Measurements from ENCODE around the gene GPR55.

Gene GPR55

DNA sequence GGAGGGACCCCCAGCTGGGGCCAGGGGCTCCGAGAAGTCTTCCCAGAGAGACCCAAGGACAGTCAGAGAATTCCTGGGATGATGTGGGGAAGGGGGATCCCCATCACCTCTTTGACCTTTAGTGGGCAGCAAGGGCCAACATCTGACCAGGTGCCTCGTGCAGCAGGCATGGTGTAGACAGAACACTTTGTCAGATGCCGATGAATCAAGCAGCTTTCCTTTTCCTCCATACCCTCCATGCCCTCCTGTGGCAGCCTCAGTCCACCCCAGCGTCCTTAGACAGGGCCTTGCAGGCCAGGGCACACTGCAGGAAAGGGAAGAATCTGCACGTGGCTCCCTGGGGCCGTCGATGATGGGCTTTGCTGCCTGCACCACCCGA lies 26.3 kb downstream of the GPR55 start:
- DNase-seq: no peak

DNA sequence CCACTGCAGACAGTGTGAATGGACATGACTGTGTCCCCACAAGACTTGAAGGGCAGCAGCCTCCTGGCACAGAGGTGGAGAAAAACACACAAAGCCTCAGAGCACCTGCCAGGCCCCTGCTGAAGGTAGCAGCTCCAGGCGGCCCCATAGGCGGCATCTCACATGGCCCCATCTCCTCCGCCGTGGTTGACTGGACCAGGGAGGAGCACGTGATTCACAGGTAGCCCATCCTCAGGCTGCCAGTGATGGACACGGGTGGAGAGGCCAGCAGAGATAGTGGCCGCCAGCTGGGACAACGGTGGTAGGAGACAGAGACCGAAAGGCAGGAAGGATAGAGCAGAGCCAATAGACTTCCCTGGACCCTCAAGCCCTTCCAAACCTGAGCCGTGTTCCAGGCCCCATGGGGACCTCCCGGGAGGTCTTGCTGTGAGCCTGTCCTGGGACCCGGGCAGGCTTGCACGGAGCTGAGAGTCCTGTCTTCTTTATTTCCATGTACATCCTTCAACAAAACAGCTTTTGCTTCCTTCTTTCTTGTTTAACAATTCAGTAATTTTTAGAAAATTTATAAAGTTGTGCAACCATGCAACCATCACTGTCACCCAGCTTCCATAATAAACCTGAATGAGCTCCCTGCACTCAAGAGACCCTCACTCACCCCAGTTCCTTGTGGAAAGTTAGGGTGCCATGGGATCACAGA lies 26.9 kb downstream of the GPR55 start:
- DNase-seq: no peak

DNA sequence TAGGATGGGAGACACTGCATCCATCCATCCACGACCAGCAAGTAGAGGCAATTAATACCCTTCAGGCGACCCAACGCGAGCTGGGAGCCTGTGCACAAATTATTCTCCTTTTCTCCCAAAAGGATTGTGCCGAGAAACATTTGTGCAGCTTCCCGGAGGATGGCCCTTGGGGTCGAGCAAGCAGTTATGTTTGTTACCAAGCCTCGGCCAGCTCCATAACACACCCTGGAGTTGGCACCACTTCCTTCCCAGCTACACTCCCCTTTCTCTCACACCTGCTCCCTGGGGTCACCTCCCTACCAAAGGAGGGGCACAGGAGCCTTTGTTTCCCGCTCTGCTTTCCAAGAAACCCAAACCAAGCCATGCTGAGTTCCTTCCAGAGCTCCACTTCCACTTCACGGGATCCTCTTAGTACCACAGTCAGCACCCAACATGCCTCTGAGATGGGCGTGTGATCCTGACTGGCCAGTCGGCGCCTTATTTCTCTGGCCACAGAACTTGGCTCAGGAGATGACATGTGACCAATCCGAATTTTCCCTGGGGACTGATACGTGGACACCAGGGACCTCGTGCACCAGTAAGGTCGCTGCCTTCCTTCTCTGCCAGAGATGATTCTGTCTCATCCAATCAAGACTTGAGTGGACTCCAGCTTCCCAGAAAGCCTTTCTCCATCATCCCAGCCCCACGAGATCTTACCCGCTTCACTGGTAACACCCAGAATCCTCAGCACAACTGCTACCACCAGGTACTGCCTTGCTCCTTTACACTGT lies 28.5 kb downstream of the GPR55 start:
- no peak for DNase-seq

DNA sequence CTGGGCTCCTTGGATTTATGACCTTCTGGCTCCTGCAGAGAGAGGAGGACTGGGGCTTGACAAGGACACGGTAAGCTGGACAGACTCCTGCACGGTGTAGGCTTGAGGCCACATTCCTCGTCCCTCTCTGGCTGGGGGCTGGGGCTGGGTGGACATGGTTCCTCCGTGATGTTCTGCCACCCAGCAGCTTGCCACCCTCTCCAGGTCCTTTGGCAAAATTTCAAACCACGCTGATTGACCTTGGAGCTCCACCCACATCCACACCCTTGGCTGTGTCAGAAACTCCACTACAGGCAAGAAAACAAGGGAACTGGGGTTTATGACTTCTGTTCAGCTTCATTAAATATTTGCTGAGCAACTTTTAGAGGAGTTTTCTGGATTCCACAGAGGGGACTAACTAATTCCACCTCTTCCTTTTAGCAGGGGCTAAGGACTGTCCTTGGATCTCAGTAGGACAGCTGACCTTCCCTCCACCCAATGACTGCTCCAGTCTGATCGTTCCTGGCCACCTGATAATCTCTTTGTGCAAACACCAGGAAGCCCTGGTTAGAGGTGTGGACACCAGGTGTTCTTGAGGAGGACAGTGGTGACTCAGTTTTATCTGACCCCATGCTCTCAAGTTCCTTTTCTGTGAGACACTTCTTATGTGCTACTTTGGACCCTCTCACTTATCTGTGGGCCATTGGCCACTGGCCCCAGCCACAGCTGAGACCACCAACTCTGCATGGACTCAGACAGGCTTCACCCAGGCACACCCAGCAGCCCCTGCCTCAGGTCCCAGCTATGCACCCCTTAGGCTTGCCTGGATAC lies 29.3 kb downstream of the GPR55 start:
- no peak for DNase-seq

- no peak for DNase-seq
Measured at GRCh38 chr2:230893841-230894781, 30.9 kb downstream of the GPR55 start.

- DNase-seq: no peak
Measured at GRCh38 chr2:230893338-230893737, 31.7 kb downstream of the GPR55 start.

DNA sequence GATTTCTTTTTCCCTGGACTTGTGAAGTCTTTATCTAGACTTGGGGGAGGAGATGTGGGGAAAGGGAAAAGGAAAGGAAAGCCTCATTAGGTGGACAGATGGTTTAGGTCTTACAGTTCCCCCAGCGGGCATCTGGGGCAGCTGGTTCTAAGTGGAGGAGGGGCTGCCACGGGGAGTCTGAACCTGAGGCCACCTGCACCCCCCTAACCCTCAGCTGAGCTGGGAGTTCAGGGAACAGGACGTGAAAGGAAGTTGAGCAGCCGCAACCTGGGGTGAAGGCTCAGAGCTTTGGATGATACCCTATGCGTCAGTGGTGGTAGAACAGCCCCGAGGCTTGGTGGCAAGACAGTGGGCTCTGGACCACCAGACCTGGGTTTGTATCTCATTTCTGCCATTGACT lies 33.5 kb downstream of the GPR55 start:
- no peak for DNase-seq

DNA sequence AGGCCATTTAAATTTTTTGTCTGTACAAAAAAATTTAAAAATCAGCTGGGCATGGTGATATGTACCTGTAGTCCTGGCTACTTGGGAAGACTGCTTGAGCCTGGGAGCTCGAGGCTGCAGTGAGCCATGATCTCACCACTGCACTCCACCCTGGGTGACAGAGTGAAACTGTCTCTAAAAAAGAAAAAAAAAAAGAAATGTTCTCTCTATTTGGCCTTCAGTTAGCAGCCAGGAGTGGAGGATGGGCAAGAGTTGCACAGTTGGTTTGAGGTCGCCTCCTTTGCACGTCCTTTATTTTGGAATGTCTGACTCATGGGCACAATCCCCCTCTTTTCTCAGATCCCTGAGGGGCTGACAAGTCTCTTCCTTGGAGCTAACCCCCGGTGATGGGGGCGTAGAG lies 34.0 kb downstream of the GPR55 start:
- no peak for DNase-seq

DNA sequence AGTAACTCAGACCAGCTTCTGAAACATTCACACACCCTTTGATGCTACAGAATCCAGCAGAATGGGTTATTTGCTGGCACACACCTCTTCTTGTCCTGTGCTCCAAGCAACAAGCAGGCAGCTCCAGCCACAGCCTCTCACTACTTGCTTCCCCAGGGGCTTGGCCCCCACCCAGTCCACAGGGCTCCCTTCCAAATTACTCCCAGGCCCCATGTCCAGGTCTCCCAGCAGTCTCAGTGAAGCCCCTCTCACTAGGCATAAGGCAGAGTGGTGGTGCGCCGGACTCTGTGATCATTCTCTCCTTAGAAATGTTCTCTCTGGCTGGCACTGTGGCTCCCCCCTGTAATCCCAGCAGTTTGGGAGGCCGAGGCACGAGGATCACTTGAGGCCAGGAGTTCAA lies 34.4 kb downstream of the GPR55 start:
- no peak for DNase-seq

- no peak for DNase-seq
Measured at GRCh38 chr2:230889911-230890601, 35.0 kb downstream of the GPR55 start.

DNA sequence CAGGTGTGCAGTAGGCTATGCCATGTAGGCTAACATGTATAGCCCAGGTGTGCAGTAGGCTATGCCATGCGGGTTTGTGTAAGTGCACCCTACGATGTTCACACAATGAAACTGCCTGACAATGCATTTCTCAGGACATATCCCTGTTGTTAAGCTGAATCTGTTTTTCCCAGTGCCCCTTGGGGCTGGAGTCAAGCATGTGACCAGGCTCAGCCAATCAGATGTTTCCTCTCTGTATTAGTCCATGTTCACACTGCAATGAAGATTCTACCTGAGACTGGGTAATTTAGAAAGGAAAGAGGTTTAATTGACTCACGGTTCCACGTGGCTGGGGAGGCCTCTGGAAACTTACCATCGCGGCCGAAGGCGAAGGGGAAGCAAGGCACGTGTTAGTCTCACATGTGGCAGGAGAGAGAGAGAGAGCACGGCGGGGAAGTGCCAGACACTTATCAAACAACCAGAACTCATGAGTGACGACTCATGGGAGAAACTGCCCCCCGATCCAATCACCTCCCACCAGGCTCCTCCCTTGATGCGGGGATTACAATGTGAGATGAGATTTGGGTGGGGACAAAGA lies 36.1 kb downstream of the GPR55 start:
- DNase-seq: no peak

- no peak for DNase-seq
Measured at GRCh38 chr2:230887342-230887741, 37.7 kb downstream of the GPR55 start.

DNA sequence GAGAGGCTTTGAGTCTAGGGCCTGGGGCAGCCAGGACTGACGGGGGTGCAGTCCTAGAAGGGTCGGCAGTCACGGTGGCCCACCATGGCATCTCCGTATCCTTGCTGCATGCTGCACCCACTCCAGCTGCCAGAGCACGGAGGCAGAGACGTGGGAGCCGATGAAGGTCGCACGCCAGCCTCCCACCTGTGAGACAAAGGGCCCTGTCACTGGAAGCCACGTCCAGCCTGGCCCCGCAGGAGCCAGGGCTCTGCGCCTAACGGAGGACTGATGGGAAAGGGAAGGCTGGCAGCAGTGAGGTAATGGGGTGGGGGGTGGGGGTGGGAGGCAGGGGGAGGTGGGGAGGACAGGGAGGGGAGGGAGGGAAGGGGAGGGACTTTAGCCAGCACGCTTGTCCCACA lies 38.4 kb downstream of the GPR55 start:
- DNase-seq: no peak

- no peak for DNase-seq
Measured at GRCh38 chr2:230886206-230886605, 38.8 kb downstream of the GPR55 start.

- no peak for DNase-seq
Measured at GRCh38 chr2:230885463-230886130, 39.4 kb downstream of the GPR55 start.

DNA sequence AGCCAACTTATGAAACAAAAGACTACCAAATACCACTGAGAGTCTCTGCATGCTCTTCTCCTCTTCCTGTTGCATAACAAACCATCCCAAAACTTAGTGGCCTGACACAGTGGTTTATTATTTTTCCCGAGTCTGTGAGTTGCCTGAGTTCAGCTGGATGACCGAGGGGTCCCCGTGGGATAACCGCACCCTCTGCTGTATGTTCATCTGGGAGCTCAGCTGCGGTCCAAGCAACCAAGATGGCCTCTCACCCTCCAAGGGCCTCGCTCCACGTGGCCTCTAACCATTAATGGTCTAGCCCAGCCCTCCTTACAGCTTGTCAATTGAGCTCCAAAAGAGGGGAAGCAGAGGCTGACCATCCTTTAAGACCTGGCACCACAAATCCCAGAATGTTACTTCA lies 43.2 kb downstream of the GPR55 start:
- DNase-seq: no peak

- no peak for DNase-seq
Measured at GRCh38 chr2:230879891-230880290, 45.2 kb downstream of the GPR55 start.

- peak; percentile 59 for DNase-seq
Measured at GRCh38 chr2:230879271-230879882, 45.7 kb downstream of the GPR55 start.

GRCh38 chr2:230878599-230879188 lies 46.3 kb downstream of the GPR55 start:
- DNase-seq: no peak

All from DMS153 (cell line).